GM21786 (cell line): ENCODE data around the gene DAPK1.

Experiments
- ATAC-seq: cut with Tn5 transposase; IDR thresholded peaks from one replicate; pipeline ENCODE4 v1.9.1; 2021; ENCODE audit not compliant: unreplicated experiment

Gene DAPK1

DNA sequence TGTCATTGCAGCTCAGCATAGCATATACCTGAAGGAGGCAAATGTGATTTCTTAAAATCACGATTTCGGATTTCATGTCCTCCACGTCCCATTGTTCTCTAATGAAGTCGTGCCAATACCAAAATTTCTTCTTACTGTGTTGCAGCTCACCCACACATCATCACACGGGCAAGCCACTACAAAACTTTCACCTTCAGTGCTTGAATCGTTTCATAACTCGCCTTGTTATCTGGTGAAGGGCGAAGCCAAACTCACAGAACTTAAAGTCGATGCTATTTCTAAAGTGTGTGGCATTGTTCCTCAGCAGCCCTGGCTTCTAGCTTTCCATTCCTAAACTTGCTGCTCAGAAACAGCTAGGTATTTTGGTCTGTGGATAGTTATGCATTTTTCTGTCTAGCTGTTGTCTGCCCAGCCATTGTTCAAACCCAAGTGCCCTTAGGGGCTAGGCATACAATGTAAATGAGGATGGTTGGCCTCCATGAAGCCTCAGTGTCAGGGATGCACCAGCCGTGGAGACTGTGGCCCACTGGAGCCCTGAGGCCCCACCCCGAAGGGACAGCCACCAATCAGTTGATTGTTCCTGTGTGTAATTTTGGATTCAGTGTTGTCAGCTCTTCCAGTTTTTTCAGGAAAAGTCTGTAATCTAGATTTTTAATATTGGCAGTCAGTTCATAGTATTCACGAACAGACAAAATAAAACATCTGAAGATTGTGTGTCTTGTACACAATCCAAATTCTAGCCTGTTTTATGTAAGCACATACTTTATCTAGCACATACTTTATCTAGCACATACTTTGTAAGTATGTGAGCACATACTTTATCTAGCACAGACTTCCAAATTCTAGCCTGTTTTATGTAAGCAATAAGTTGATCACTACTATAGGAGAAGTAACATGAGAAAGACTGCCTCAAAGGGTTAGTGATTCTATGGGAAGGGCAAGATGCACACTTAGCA, 112.8 kb downstream of the DAPK1 start:
- no peak for ATAC-seq

DNA sequence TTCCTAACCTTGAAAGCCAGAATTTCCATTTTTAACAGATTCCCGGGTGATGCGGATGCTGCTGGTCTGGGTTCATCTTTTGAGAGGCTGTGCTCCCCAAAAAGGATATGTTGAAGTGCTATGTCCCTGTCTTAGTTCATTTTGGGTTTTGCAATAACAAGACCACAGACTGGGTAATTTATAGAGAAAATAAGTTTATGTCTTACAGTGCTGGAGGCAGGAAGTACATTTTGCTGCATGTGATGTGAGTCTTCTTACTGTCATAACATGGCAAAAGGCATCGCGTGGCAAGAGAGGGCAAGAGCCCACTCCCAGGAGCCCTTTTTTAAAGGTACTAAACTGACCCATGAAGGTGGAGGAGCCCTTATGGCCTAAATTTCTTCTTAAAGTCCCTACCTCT, 114.1 kb downstream of the DAPK1 start:
- ATAC-seq: no peak

DNA sequence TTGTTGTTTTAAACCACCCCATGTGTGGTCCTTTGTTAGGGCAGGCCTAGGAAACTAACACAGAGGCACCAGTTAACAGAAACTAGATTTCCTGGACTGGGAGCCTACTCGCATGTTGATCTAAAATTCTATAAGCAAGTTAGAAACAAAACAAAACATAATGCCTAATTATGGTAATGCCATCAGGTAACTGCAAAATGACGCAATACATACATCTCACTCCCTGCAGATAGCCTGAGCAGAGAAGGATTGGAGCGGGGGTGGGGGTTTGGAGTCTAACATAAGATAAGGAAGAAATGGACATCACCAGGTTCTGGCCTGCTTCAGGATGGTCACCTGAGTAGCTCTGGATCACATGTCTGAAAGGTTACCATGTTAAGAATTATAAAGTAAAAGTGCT, 114.9 kb downstream of the DAPK1 start:
- ATAC-seq: no peak

DNA sequence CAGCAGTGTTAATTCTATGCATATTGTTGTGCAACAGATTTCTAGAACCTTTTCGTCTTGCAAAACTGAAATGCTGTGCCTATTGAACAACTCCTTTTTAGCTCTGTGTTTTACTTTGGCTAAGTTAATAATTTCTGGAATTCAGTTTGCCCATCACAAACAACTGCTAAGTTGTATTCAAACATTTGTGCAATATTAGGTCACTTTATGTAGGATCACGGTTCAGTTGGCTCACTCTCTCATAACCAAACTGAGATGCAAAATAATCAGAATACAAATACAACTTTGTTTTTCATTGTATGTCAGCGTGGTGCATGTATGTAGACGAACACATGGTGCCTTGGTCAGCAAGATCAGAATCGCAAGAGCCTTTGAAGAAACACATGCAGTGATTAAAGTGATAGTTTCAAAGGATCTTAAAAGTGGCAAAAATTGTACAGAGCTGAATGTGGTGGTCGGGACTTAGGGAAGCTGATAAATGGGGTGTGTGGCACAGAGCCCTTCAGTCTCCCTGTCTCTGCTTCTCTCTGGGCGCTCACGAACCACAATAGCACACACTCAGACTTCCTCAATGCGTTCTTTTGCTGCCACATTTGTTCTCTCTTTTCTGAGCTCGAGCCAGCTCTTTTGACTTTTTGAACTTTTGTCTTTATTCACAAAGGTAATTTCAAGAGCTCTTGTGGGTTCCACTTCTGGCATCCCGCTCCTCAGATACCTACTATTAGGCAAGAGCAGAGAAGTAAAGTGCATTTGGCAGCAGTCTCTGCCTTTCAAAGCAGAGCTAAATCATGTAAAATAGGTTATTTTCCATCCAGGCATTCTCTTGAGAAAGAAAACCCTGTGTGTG, 115.8 kb downstream of the DAPK1 start:
- ATAC-seq: no peak

DNA sequence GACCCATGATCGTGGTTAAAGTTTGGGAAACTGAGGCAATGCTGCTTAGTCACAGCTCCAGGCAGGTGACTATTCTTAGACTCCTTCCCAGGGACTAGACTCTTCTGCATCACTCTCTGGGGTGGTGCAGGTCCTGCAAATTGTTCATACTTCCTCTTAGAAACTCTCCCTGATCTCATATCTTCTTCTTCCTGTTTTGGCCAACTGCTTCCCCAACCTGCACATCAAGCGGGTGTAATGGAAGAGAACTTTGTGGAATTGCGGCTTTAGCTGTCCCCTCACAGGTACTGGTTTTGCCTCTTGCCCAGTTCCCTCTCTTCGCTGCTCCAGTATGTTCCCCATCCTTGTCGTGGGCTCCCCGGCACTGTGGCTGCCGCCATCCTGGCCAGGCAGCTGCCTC, 116.7 kb downstream of the DAPK1 start:
- no peak for ATAC-seq

DNA sequence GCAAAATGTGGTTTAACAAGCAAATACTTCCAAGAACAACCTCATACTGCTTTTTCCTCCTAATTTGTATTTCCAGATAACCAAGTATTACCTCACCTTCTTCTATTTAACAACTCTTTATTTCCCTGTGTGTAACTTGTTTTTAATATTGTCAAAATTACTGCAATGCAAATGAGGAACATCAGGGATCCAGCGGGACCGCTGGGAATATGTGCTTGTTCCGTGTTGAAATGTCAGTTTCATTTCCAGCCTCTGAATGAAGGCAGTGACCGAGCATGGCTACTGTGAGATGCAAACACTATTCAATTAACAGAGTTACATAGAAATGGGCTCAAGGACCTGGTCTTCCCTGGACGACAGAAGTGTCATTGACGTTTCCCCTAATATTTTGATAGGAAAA, 117.5 kb downstream of the DAPK1 start:
- no peak for ATAC-seq

DNA sequence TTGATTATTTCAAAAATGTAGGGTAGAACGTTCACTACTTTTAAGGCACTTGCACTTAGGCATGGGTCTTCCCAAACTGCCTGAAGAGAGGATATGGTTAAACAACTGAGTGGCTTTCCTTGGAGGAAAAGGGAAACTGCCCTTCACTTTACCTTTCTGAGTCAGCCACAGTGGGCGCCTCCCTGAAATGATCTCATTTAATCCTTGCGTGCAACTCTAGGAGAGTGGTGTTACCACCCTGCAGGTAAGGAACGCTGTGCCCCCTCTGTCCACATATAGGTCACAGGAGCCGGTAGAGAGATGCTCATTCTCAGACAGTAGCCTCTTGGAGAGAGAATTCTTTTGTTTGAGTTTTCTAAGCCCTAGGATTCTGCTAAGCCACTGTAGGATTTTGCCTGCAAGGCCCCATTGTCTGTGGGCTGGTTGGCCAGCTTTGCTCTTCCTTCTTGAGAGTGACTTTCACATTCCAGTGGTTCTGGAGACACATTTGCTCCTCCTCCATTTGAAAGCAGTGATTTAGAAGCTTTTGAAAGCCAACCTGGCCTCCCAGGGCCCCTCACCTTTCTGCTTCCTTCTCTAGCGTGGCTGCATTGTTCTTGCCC, 118.0 kb downstream of the DAPK1 start:
- ATAC-seq: no peak

DNA sequence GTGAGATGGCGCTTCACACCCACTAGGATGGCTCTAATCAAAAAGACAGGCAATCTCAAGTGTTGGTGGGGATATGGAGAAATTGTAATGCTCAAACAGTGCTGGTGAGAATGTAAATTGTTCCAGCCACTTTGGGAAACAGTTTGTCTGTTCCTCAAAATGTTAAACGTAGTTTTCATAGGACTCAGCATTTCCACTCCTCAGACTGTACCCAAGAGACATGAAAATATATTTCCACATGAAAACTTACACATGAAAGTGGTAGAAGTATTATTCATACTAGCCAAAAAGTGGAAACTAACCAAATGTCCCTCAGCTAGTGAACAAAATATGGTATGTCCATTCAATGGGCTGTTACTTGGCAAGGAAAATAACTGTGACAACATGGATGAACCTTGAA, 120.6 kb downstream of the DAPK1 start:
- ATAC-seq: no peak

DNA sequence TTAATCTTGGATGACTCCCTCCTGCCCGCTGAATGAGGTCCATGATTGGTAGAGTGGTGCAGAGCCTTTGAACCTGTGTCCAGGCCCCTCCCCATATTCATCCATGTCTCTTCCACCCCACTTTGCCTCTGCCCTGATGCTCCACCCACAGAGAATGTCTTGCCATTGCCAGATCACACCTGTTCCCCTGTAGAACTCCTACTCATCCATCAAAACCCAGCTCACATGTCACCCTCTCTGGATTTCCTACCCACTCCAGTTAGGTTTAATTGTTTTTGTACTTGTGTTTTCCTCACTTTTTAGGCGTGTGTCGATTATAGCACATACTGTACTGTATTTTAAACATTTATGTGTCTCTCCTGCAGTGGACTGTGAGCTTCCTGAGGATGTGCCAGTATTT, 121.3 kb downstream of the DAPK1 start:
- no peak for ATAC-seq

DNA sequence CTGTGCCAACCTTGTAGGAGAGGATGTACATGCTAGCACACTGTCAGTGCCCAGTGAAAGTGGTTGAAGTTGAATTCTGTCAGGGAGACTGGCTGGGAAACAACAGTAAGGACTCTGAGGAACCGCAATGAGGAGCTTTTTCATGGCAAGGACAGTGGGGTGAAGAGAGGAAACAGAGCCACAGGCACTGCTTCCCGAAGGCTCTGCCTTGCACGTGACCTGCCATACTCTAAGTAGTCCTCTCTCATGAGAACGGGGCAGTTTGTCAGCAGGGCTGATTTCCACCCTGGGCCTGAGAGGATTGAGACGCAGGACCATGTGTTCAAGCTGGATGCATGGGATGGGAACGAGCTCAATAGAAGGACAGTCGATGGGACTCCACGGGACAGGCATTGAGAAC, 121.7 kb downstream of the DAPK1 start:
- ATAC-seq: no peak

DNA sequence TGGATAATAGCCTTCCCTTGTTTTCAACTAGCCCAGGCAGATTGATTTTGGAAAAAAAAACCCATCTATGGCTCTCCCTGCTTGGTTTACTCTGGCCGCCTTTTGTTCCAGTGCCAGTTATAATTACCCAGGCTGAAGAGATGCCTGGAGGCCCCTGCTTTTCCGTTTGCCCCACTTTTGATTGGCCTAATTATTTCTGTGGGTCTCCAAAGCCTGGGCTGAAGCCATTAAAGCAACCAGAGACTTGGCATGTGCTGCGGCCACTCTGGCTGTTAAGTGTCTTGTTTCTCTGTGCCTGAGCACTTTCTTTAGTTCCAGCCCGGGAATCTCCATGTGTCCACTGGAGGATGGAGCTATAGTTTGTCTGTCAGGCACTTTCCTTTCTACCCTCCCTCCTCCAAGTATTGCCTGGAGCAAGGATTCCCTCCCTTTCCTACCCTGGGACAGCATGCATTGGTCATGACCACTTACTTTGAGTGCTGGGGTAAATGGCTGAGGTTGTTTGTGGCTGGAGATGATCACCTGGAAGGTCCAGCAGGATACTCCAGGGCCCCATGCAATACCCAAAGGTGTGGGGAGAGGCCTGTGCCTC, 123.2 kb downstream of the DAPK1 start:
- ATAC-seq: no peak

DNA sequence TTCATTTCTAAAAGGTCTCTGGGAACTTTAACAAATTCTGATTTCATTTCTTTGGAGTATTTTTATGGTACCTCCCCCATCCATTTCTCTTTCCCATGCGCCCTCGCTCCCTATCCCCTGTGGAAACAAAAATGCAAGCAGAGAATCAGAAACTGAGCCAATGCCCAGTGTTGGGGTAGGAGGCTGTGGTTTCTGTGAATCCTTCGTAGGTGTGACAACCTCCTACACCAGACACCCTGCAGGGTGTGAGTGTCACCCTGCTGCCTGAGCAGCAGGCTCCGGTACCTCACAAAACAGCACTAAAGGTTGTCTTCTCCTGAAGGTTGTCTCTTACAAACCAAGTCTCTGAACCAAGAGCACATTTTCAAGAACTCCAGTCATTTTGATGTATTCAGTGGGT, 124.4 kb downstream of the DAPK1 start:
- ATAC-seq: no peak

DNA sequence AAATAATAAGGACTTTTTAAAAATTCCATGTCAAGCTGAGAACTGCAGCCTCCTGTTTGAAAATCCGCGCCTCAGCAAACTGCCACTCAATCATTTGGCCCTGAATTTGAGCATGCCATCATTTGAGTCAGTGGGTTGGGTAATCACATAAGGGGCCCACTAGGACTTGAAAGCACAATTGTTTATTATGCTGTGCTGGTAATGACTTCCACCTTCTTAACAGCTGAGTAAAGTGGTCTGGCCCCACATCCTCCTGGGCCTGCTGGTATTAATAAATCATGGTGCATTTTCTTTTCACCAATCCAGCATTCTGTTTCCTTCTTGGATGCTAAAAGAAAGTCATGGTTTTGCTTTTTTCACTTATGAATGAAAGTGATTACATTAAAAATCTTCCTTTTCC, 125.3 kb downstream of the DAPK1 start:
- no peak for ATAC-seq

DNA sequence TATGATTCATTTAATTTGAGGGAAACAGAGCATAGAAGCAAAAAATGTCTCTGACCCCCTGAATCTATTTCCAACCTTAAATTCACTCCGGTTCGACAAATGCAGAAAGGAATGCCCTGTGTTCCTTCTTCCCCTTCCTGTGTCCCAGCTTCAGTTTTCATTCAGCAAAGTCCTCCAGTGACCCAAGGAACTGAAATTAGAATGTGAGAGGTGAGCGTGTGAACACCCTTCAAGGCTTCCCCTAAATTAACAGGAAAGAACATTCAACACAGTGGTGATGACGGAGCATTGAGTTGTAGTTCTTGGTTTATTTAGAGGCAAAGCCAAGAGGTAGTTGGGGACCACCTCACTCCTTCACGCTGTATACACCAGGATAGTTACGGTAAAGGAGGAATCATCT, 130.7 kb downstream of the DAPK1 start:
- ATAC-seq: no peak

DNA sequence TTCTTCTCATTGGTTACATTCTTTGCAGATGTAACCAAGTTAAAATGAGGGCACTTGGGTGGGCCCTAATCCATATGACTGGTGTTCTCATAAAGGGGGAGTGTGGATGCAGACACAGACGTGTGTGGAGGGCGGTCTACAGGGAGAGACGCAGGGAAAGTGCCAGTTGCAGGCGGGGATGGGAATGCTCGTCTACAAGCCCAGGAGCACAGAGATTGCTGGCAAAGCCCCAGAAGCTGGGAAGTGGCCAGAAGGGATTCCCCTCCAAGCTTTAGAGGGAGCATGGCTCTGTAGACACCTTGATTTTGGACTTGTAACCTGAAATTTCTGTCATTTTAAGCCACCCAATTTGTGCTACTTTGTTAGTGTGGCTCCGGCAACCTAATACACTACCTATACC, 131.4 kb downstream of the DAPK1 start:
- ATAC-seq: no peak

DNA sequence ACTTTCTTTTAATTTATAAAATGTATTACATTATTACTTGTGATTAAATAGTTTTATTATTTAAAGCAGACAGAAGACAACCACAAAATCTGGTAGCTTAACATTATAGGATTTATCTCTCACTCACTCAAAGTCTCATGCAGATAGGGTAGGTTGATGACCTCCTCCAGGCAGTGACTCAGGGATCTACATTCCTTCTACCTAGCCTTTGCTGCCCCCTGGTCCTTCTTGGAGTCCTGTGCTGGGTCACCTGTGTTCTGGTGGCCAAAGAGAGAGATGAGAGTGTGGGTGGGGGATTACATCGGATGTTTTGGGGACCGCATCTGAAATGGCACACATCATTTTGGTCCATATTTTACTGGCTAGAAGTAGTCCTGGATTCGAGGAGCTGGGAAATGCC, 132.6 kb downstream of the DAPK1 start:
- ATAC-seq: no peak

DNA sequence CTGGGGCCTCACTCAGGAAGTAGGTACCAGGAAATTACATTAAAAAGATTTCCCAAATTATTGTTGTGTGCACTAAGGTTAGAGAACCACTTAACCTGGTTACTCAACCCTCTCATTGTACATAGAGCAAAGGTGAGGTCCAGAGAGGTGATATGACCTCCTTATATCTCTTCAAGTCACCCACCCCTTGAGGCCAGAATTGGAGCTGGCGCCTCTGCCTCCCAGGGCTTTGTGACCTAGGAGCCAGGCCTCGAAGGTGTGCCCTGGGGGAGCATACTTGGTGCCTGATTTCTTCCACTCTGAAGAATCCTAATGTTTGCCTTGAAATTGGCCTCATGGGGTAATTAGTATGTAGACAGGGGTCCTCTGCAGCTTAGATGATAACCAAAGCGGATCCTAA, 133.2 kb downstream of the DAPK1 start:
- no peak for ATAC-seq

DNA sequence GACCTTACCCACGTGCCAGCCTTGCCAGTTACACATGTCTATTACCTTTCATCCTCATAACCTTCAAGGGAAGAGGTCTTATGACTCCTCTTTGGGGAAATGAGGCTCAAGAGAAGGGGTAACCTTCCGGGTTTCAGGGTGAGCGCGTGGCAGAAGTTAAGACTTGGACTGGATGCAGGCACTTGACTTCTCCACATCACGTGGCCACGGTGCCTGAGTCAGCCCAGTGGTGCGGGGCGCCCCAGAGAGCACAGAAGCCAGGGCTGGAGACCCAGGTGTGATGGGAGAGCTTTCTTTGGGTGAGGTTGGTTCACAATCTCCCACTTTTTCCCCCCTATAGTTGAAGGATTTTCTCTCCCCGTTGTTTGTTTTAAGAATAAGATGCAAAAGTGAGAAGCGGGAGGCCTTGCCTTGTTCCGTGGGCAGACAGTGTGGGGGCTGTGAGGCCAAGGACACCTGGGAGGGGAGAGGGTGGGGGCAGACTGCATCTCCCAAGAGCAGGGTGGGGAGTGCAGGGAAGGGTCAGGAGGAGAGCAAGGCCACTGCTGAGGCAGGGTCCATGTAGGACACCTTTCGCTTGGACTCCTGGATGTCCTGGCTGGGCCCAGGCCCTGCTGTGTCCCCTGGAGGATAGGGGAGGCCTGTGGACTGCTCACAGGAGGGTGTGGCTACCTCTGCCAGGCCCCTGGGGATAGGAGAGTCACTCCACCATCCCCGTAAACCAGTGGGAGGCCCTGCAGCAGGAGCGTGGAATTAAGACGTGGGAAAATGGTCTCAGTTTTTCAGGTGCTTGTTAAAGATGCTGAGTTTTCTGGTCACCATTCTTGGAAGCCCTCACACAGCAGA, 138.2 kb downstream of the DAPK1 start:
- ATAC-seq: no peak

DNA sequence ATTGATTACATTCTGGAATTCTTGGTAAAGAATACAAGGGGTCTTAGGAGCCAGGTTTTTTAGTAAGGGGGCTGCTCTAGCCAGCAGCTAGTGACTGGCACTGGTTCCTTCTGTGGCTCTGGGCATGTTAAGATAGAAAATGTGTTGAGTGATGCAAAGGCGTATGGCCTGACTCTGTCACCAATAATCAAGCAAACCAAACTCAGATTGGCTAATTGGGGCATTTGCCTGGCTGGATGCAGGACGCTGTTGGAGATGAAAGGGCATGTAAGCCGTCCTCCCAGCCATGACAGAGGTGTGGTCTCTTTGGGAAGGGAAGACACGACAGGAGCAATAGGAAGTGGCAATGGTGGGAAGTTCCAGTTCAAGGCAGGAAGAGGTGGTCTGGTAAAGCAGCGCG, 140.6 kb downstream of the DAPK1 start:
- ATAC-seq: no peak

DNA sequence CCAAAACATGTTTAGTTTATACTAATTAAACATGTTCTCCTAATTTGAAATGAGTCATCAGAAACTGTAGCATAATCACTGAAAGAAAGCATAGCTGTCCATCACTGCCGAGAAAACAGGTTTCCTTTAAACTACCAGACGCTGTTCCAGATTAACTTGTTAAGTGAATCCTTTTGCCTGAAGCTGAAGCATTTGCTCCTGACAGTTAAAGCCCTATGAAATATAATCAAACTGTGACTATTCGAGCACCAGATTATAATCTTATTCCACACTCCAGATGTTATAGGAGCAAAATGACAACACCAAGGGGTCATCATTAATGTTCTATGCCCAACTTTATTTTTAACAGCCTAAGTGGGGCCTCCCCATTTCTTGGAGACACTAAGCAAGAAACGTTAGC, 142.3 kb downstream of the DAPK1 start:
- no peak for ATAC-seq
